Activated CD8-positive, alpha-beta memory T cell treated with anti-CD3 and anti-CD28 coated beads, Interleukin-2, amount 10 ng/mL, durations not matched to agents 7 days and 5 days (primary cell): ENCODE measurements around the gene C6. TPM values are rescaled to one million over a fixed set of nuclear protein-coding genes. Genes with fewer than 3 reads are reported as not detected.
"Not testable (repeated sequence)": the region's sequence is repeated elsewhere in the genome, so short reads cannot be mapped to it uniquely, and the experiment has no call there.

Experiments
- ATAC-seq: fragments of 150-1000 bp; cut with Tn5 transposase; one replicate; pipeline ENCODE4 v1.10.0; 2021; ENCODE audit warnings: moderate library complexity
- CTCF ChIA-PET: fragments of 350-600 bp; sonication (Branson Sonifier 250); formaldehyde crosslinking; loops from one replicate; lab custom pipeline; 2021; ENCODE audit warnings: antibody characterized with exemption; lab: Charles Lee
- DNase-seq: peaks from one replicate; pipeline ENCODE4 v3.0.0-alpha.2; 2020
- H3K27ac Mint-ChIP-seq: one replicate; pipeline ENCODE4 v1.8.0; 2021; ENCODE audit warnings: mild to moderate bottlenecking, mixed read lengths
- H3K27me3 Mint-ChIP-seq: one replicate; pipeline ENCODE4 v1.8.0; 2021; ENCODE audit warnings: mixed read lengths
- H3K36me3 Mint-ChIP-seq: one replicate; pipeline ENCODE4 v1.8.0; 2021; ENCODE audit warnings: mild to moderate bottlenecking, mixed read lengths
- H3K4me1 Mint-ChIP-seq: one replicate; pipeline ENCODE4 v1.8.0; 2021; ENCODE audit warnings: mixed read lengths
- H3K4me3 Mint-ChIP-seq: one replicate; pipeline ENCODE4 v1.8.0; 2021; ENCODE audit warnings: mild to moderate bottlenecking, moderate library complexity, mixed read lengths
- H3K9me3 Mint-ChIP-seq: one replicate; pipeline ENCODE4 v1.8.0; 2022; ENCODE audit warnings: low read depth, mixed read lengths
- total RNA-seq, 2 experiments: library from RNA; stranded (reverse); gene quantifications; one replicate each; pipeline ENCODE4 v1.2.3, GENCODE V29; 2021

Gene C6
- not detected for total RNA-seq

- no peaks in the 10 kb centered on the region for H3K36me3 Mint-ChIP-seq
- ATAC-seq, result no peak
- CTCF ChIA-PET, result interaction anchor here (0.6 kb wide), 1 partner anchor 252 kb away, joined by 4 read pairs; no protein-coding TSS in a partner anchor
- no peaks in the 10 kb centered on the region for H3K4me1 Mint-ChIP-seq
- no peak within 1 kb of the TSS for H3K27ac Mint-ChIP-seq
- H3K9me3 Mint-ChIP-seq, result no peaks in the 10 kb centered on the region
- H3K4me3 Mint-ChIP-seq, result no peak within 1 kb of the TSS
- no peaks in the 10 kb centered on the region for H3K27me3 Mint-ChIP-seq
- no peak for DNase-seq
Measured at GRCh38 chr5:41213340-41213739, at the start of gene C6. C6 (minus strand) TSS chr5:41213532; CDS start chr5:41203230, 10,302 bp downstream.

GRCh38 chr5:41256400-41256799 is 43.1 kb upstream of the C6 start:
- no peak for DNase-seq
- ATAC-seq, result no peak
- H3K4me1 Mint-ChIP-seq, result no peaks in the 10 kb centered on the region
- H3K27ac Mint-ChIP-seq, result no peak overlapping the region
- peaks cover 3% of the 10 kb centered on the region for H3K9me3 Mint-ChIP-seq
- no peaks in the 10 kb centered on the region for H3K36me3 Mint-ChIP-seq
- CTCF ChIA-PET, result no interaction called here
- no peak overlapping the region for H3K4me3 Mint-ChIP-seq
- no peaks in the 10 kb centered on the region for H3K27me3 Mint-ChIP-seq

- H3K4me3 Mint-ChIP-seq, result no peak overlapping the region
- H3K27me3 Mint-ChIP-seq, result no peaks in the 10 kb centered on the region
- no peak for ATAC-seq
- H3K36me3 Mint-ChIP-seq, result no peaks in the 10 kb centered on the region
- no peaks in the 10 kb centered on the region for H3K4me1 Mint-ChIP-seq
- CTCF ChIA-PET, result no interaction called here
- peaks cover 3% of the 10 kb centered on the region for H3K9me3 Mint-ChIP-seq
- H3K27ac Mint-ChIP-seq, result no peak overlapping the region
- no peak for DNase-seq
Measured at GRCh38 chr5:41253109-41253508, 39.8 kb upstream of the C6 start.

- ATAC-seq, result no peak
- DNase-seq, result no peak
- Mint-ChIP-seq H3K4me3 (no peak overlapping the region), H3K4me1 (no peaks in the 10 kb centered on the region), H3K27me3 (no peaks in the 10 kb centered on the region), H3K36me3 (no peaks in the 10 kb centered on the region), H3K27ac (no peak overlapping the region), H3K9me3 (peaks cover 3% of the 10 kb centered on the region)
- CTCF ChIA-PET, result no interaction called here
Measured at GRCh38 chr5:41252036-41252435, 38.7 kb upstream of the C6 start.

GRCh38 chr5:41250351-41250987 is 37.1 kb upstream of the C6 start:
- CTCF ChIA-PET, result no interaction called here
- ATAC-seq, result no peak

GRCh38 chr5:41247135-41247534 is 33.8 kb upstream of the C6 start:
- ATAC-seq (no peak), DNase-seq (no peak)
- Mint-ChIP-seq H3K36me3 (no peaks in the 10 kb centered on the region), H3K27me3 (no peaks in the 10 kb centered on the region), H3K27ac (no peak overlapping the region), H3K4me3 (no peak overlapping the region), H3K9me3 (no peaks in the 10 kb centered on the region), H3K4me1 (no peaks in the 10 kb centered on the region)
- CTCF ChIA-PET, result no interaction called here

More at GRCh38 chr5:41250351-41250987, 37.1 kb upstream of the C6 start:
- Mint-ChIP-seq H3K27ac (no peak overlapping the region), H3K27me3 (no peaks in the 10 kb centered on the region), H3K4me3 (no peak overlapping the region), H3K36me3 (no peaks in the 10 kb centered on the region), H3K4me1 (no peaks in the 10 kb centered on the region), H3K9me3 (no peaks in the 10 kb centered on the region)
- DNase-seq, result no peak

- H3K9me3 Mint-ChIP-seq, result no peaks in the 10 kb centered on the region
- ATAC-seq, result no peak
- no peak overlapping the region for H3K27ac Mint-ChIP-seq
- CTCF ChIA-PET, result no interaction called here
- H3K4me1 Mint-ChIP-seq, result no peaks in the 10 kb centered on the region
- no peaks in the 10 kb centered on the region for H3K27me3 Mint-ChIP-seq
- no peak for DNase-seq
- H3K36me3 Mint-ChIP-seq, result no peaks in the 10 kb centered on the region
- no peak overlapping the region for H3K4me3 Mint-ChIP-seq
Measured at GRCh38 chr5:41246376-41246775, 33.0 kb upstream of the C6 start.

- no peaks in the 10 kb centered on the region for H3K27me3 Mint-ChIP-seq
- CTCF ChIA-PET, result no interaction called here
Measured at GRCh38 chr5:41243558-41243957, 30.2 kb upstream of the C6 start.

GRCh38 chr5:41240985-41241384 is 27.7 kb upstream of the C6 start:
- no peak overlapping the region for H3K4me3 Mint-ChIP-seq

More at GRCh38 chr5:41243558-41243957, 30.2 kb upstream of the C6 start:
- Mint-ChIP-seq H3K27ac (no peak overlapping the region), H3K4me3 (no peak overlapping the region), H3K4me1 (no peaks in the 10 kb centered on the region), H3K9me3 (no peaks in the 10 kb centered on the region), H3K36me3 (no peaks in the 10 kb centered on the region)
- ATAC-seq (no peak), DNase-seq (no peak)

GRCh38 chr5:41240390-41240789 is 27.1 kb upstream of the C6 start:
- ATAC-seq, result no peak
- H3K4me1 Mint-ChIP-seq, result no peaks in the 10 kb centered on the region
- no peak overlapping the region for H3K4me3 Mint-ChIP-seq

More at GRCh38 chr5:41240985-41241384, 27.7 kb upstream of the C6 start:
- CTCF ChIA-PET, result no interaction called here
- Mint-ChIP-seq H3K9me3 (no peaks in the 10 kb centered on the region), H3K4me1 (no peaks in the 10 kb centered on the region), H3K36me3 (no peaks in the 10 kb centered on the region), H3K27ac (no peak overlapping the region), H3K27me3 (no peaks in the 10 kb centered on the region)
- ATAC-seq (no peak), DNase-seq (no peak)

GRCh38 chr5:41234475-41234874 is 21.1 kb upstream of the C6 start:
- Mint-ChIP-seq H3K36me3 (no peaks in the 10 kb centered on the region), H3K9me3 (peaks cover 5% of the 10 kb centered on the region), H3K27ac (no peak overlapping the region), H3K4me1 (no peaks in the 10 kb centered on the region), H3K27me3 (no peaks in the 10 kb centered on the region), H3K4me3 (no peak overlapping the region)
- DNase-seq, result no peak
- ATAC-seq, result no peak
- CTCF ChIA-PET, result no interaction called here

More at GRCh38 chr5:41240390-41240789, 27.1 kb upstream of the C6 start:
- no peaks in the 10 kb centered on the region for H3K9me3 Mint-ChIP-seq
- no peak for DNase-seq
- CTCF ChIA-PET, result no interaction called here
- no peaks in the 10 kb centered on the region for H3K36me3 Mint-ChIP-seq
- H3K27me3 Mint-ChIP-seq, result no peaks in the 10 kb centered on the region
- no peak overlapping the region for H3K27ac Mint-ChIP-seq

GRCh38 chr5:41232797-41233196 is 19.5 kb upstream of the C6 start:
- DNase-seq (no peak), ATAC-seq (no peak)
- Mint-ChIP-seq H3K4me1 (no peaks in the 10 kb centered on the region), H3K27me3 (no peaks in the 10 kb centered on the region), H3K27ac (no peak overlapping the region), H3K4me3 (no peak overlapping the region), H3K9me3 (peaks cover 5% of the 10 kb centered on the region), H3K36me3 (no peaks in the 10 kb centered on the region)
- CTCF ChIA-PET, result no interaction called here

GRCh38 chr5:41230276-41230675 is 16.9 kb upstream of the C6 start:
- H3K4me3 Mint-ChIP-seq, CTCF ChIA-PET, ATAC-seq, H3K27me3 Mint-ChIP-seq, H3K36me3 Mint-ChIP-seq, H3K4me1 Mint-ChIP-seq, H3K9me3 Mint-ChIP-seq, H3K27ac Mint-ChIP-seq, DNase-seq: not testable (repeated sequence)

GRCh38 chr5:41223962-41224361 is 10.6 kb upstream of the C6 start:
- DNase-seq (no peak), ATAC-seq (no peak)
- CTCF ChIA-PET, result no interaction called here
- Mint-ChIP-seq H3K27ac (no peak overlapping the region), H3K36me3 (no peaks in the 10 kb centered on the region), H3K9me3 (peaks cover 2% of the 10 kb centered on the region), H3K4me1 (no peaks in the 10 kb centered on the region), H3K4me3 (no peak overlapping the region), H3K27me3 (no peaks in the 10 kb centered on the region)
